M059J (cell line): ENCODE measurements around the gene CFAP157. TPM values are rescaled to one million over a fixed set of nuclear protein-coding genes. Genes with fewer than 3 reads are reported as not detected.

ENCODE experiments used
- DNase-seq: peaks from one replicate; pipeline ENCODE4 v3.0.0-alpha.2; 2012; ENCODE audit warnings: low read depth
- total RNA-seq: library from RNA; depleted of rRNA; stranded (reverse); fragments of >200 nt; shearing (Covaris generic); gene quantifications from 2 replicates; pipeline ENCODE4 v1.2.3, GENCODE V29; 2014

The CFAP157 gene
- total RNA-seq, 1 experiment from 2014 or later = not detected

- peak; percentile 96 for DNase-seq
Observed at GRCh38 chr9:127715470-127716337, 8.9 kb downstream of the CFAP157 start, which contains the start of the genes PTRH1 and TTC16. Gene PTRH1 (minus strand): TSS chr9:127715663. CDS start chr9:127715639, 24 bp downstream. Gene TTC16 (plus strand): TSS chr9:127716079. CDS start chr9:127716146, 67 bp downstream.

- DNase-seq = no peak
Observed at GRCh38 chr9:127716412-127716811, 9.6 kb downstream of the CFAP157 start.

GRCh38 chr9:127717766-127718165, 11.0 kb downstream of the CFAP157 start:
- peak; percentile 33 for DNase-seq

GRCh38 chr9:127720031-127720864, 13.5 kb downstream of the CFAP157 start:
- DNase-seq = no peak

- DNase-seq = no peak
Observed at GRCh38 chr9:127720865-127721227, 14.1 kb downstream of the CFAP157 start.

GRCh38 chr9:127721391-127721821, 14.6 kb downstream of the CFAP157 start:
- peak; percentile 85 for DNase-seq

- no peak for DNase-seq
Observed at GRCh38 chr9:127722055-127722745, 15.4 kb downstream of the CFAP157 start.

- no peak for DNase-seq
Observed at GRCh38 chr9:127723013-127723412, 16.2 kb downstream of the CFAP157 start.

GRCh38 chr9:127723444-127723843, 16.7 kb downstream of the CFAP157 start:
- DNase-seq = peak; percentile 86

- no peak for DNase-seq
Observed at GRCh38 chr9:127724012-127724411, 17.2 kb downstream of the CFAP157 start.

- DNase-seq = no peak
Observed at GRCh38 chr9:127726871-127727270, 20.1 kb downstream of the CFAP157 start.

- no peak for DNase-seq
Observed at GRCh38 chr9:127728808-127729207, 22.0 kb downstream of the CFAP157 start.

GRCh38 chr9:127729522-127730256, 22.9 kb downstream of the CFAP157 start:
- DNase-seq = no peak

GRCh38 chr9:127730262-127730661, 23.5 kb downstream of the CFAP157 start:
- DNase-seq = no peak

GRCh38 chr9:127730799-127731410, 24.1 kb downstream of the CFAP157 start:
- no peak for DNase-seq

- no peak for DNase-seq
Observed at GRCh38 chr9:127731938-127732337, 25.1 kb downstream of the CFAP157 start.

- DNase-seq = no peak
Observed at GRCh38 chr9:127732444-127732843, 25.7 kb downstream of the CFAP157 start.

- DNase-seq = no peak
Observed at GRCh38 chr9:127733614-127734013, 26.8 kb downstream of the CFAP157 start.

GRCh38 chr9:127734247-127734746, 27.5 kb downstream of the CFAP157 start:
- no peak for DNase-seq

GRCh38 chr9:127734747-127735529, 28.1 kb downstream of the CFAP157 start, which contains the start of gene TOR2A:
Gene TOR2A (minus strand): TSS chr9:127735294. CDS start chr9:127735270, 24 bp downstream.
- peak; percentile 96 for DNase-seq
